Endometrial microvascular endothelial cells (primary cell): ENCODE measurements around the gene DONSON. TPM values are rescaled to one million over a fixed set of nuclear protein-coding genes. Genes with fewer than 3 reads are reported as not detected.
"Not testable (repeated sequence)": the region's sequence is repeated elsewhere in the genome, so short reads cannot be mapped to it uniquely, and the experiment has no call there.

Source experiments
- in situ Hi-C: cut with HindIII; loops from 2 replicates; pipeline ENCODE4 v1.10.0; 2017; ENCODE audit warnings: low sequenced_read_pairs, low pct_unique_long_range_greater_than_20kb; ENCODE audit errors: inconsistent ontology term
- total RNA-seq: library from RNA; depleted of rRNA; stranded (reverse); fragments of >200 nt; gene quantifications from one replicate; pipeline ENCODE4 v1.2.3, GENCODE V29; 2015; ENCODE audit errors: inconsistent ontology term

The DONSON gene
- total RNA-seq, result 49.7 TPM

DNA sequence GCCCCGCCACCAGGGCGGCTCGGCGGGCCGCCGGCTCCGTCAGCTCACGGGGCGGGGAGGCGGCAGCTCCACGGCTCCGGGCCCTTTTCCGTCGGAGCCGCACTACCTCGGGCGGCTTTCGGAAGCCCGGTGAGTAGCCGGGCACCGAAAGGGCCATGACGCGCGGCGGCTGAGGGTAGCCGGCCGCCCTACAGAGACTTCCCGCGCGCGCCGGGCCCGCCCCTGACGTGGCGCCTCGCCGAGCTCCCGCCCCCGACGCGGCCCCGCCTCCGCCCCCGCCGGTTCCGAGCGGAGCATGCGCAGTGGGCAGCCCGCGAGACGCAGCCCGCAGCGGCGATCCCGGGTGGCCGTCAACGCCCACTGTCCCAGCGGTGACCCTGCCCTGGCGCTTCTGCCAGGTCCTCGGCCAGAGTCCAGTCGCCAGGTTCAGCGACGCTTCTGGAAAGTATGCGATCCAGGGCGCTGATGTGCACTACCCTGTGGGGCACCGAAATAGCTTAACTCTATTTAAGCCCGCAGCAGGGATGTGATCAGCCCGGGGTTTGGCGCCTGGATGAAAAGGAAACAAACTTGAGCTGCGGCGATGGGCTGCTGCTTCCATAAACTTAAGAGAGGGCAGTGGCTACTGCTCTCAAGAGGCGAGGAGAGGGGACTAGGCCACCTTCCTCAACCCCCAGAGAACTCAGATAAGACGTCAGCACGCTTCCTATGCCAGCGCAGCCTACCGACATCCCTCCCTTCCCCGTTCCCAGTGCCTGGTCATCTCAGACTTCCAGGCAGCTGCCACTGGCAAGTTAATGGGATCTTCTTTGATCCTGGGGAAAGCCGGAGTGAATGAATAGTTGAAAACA lies at the start of gene DONSON:
TSS of gene DONSON (minus strand) at position 200 of the 851 bp plus-strand sequence. CDS start at position 157, 43 bp downstream.
- in situ Hi-C loops, result no loop called here

GRCh38 chr21:33634254-33634653 lies 45.8 kb upstream of the DONSON start:
- in situ Hi-C loops, result no loop called here

- in situ Hi-C loops, result not testable (repeated sequence)
Observed at GRCh38 chr21:33626151-33626550, 37.7 kb upstream of the DONSON start.

GRCh38 chr21:33622253-33622652 lies 33.8 kb upstream of the DONSON start:
- in situ Hi-C loops, result no loop called here

GRCh38 chr21:33619726-33620125 lies 31.2 kb upstream of the DONSON start:
- in situ Hi-C loops, result no loop called here

GRCh38 chr21:33618407-33618806 lies 29.9 kb upstream of the DONSON start:
- in situ Hi-C loops, result no loop called here

DNA sequence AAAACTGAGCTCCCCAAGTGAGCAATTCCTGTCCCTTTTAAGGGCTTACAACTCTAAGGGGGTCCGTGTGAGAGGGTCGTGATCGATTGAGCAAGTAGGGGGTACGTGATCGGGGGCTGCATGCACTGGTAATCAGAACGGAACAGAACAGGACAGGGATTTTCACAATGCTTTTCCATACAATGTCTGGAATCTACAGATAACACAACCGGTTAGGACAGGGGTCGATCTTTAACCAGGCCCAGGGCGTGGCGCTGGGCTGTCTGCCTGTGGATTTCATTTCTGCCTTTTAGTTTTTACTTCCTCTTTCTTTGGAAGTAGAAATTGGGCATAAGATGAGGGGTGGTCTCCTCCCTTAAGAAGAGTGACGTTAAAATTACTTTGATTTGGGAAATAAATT lies 29.1 kb upstream of the DONSON start:
- in situ Hi-C loops, result not testable (repeated sequence)

- in situ Hi-C loops, result no loop called here
Observed at GRCh38 chr21:33611006-33611744, 22.7 kb upstream of the DONSON start.

- in situ Hi-C loops, result no loop called here
Observed at GRCh38 chr21:33608559-33608958, 20.1 kb upstream of the DONSON start.

DNA sequence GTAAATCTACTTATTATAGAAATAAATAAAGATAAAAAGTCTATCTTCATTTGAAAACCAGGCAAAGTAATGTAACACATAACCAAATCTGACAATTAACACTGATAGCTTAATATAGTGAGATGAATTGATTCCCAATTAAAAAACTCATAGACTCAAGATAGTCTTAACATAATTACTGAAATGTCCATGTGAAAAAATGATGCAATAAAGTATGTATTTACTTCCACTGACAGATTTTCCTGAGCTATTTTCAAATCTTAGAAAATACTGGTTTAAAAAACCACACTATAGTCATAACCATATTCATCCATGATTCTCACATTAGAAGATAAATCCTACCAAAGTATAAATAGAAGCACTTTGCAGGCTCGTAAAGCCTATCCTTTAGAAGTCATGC lies 9.6 kb upstream of the DONSON start:
- in situ Hi-C loops, result no loop called here

GRCh38 chr21:33587792-33588484 lies 546 bp downstream of the DONSON start:
- in situ Hi-C loops, result no loop called here

DNA sequence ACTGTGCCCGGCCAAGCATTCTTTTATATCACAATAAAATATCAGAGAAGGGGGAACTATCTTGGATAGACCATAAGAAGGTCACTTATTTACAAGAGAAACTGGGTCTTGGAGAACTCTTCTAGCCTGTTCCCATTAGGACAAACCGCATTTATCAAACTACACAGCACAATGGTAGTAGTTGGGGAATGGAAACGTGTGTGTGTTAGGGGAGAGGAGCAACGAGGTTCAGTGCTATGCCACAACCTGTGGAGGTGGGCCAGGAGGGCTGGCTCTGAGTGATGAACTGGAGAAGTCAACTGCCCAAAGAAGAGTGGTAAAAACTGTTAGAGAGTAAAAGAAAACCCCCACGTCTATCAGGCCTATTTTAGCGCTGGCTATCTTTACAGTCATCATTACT lies 1.6 kb downstream of the DONSON start:
- in situ Hi-C loops, result no loop called here

GRCh38 chr21:33584455-33584854 lies 4.0 kb downstream of the DONSON start:
- in situ Hi-C loops, result no loop called here

DNA sequence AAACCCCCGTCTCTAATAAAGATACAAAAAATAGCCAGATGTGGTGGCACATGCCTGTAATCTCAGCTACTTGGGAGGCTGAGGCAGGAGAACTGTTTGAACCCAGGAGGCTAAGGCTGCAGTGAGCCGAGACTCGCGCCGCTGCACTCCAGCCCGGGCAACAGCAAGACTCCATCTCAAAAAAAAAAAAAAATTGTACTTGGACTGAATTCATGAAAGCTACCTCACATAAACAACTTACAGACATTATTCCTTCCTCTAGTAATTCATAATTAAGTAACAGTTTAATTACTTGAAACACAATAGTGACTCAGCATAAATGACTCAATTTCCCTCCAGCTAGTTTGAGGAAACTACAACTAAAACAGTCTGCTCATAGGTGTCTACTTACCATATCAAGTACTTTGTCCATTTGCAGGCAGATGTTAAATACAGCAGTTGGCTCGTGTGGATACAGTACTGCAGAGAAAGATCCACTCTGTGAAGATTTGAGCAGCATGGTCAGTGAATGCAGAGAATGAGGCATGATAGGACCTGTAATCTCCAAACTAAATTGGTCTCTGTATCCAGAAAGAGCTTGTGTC lies 9.4 kb downstream of the DONSON start:
- in situ Hi-C loops, result no loop called here

DNA sequence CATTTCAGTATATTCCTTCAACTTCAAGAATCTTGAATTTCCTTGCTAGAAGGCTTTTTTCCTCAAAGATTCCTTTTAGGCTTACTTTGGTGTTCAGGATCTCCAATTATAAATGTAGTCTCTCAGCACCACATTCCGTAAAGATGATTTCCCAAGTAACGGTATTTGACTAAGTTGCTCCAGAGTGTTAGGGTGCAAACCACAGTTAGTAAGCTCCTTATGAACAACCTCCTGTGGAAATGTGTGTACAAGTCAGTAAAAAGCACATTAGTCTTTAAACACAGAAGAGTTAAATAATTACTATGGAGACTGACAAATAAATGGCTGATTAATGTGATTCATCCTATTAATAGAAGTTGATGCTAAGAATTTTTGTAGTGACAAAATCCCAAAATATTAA lies 10.3 kb downstream of the DONSON start:
- in situ Hi-C loops, result no loop called here

- in situ Hi-C loops, result not testable (repeated sequence)
Observed at GRCh38 chr21:33576741-33577141, 11.7 kb downstream of the DONSON start.

DNA sequence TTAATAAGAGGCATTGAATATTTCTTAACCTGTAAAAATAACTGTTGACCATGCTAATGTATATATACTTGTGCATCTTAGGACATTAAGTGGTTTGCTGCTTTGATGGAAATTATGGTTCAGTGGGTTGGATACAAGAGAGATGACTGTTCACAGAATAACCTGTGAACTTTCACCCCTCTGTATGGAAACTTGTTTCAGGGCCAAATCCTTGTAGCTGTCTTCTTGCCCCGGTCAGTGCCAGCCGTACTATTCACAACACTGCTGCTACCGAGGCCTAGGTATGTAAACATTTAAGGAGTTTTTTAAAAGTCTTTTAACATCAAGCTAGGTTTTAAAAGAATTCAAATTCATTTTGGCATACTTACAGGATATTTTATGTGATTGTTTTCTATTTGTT lies 16.1 kb downstream of the DONSON start:
- in situ Hi-C loops, result no loop called here

- in situ Hi-C loops, result no loop called here
Observed at GRCh38 chr21:33569991-33570390, 18.5 kb downstream of the DONSON start.

GRCh38 chr21:33568448-33568847 lies 20.0 kb downstream of the DONSON start:
- in situ Hi-C loops, result no loop called here
